Thymus (tissue), 11 donors: ENCODE data around the gene ARID1A. TPM values are rescaled to one million over a fixed set of nuclear protein-coding genes. Genes with fewer than 3 reads are reported as not detected.

Source experiments
- DNase-seq, 9 donors: peaks; one replicate each; pipeline ENCODE4 v3.0.0-alpha.2; 2013; ENCODE audit warnings: low spot score in 9 of 9, low read depth in 6 of 9, missing footprints in 1 of 9
- H3K27ac ChIP-seq, 2 donors: one replicate each; pipeline ENCODE4 v1.5.1; 2013; ENCODE audit warnings: control low read depth in 1 of 2, low read depth in 1 of 2, low read length in 1 of 2, mild to moderate bottlenecking in 1 of 2, moderate library complexity in 1 of 2
- H3K27me3 ChIP-seq, 2 donors: one replicate each; pipeline ENCODE4 v1.5.1; 2013; ENCODE audit warnings: low read length in 1 of 2; ENCODE audit not compliant: control insufficient read depth in 2 of 2, insufficient read depth in 1 of 2
- H3K36me3 ChIP-seq, 2 donors: one replicate each; pipeline ENCODE4 v1.5.1; 2013; ENCODE audit warnings: low read length in 1 of 2, mild to moderate bottlenecking in 1 of 2, moderate library complexity in 1 of 2; ENCODE audit not compliant: control insufficient read depth in 2 of 2, insufficient read depth in 2 of 2
- H3K4me1 ChIP-seq, 2 donors: one replicate each; pipeline ENCODE4 v1.5.1; 2013; ENCODE audit warnings: low read length in 2 of 2; ENCODE audit not compliant: control insufficient read depth in 2 of 2, insufficient read depth in 2 of 2
- H3K4me3 ChIP-seq, 2 donors: one replicate each; pipeline ENCODE4 v1.5.1; 2013; ENCODE audit warnings: low read length in 2 of 2, control low read depth in 1 of 2, mild to moderate bottlenecking in 1 of 2
- H3K9me3 ChIP-seq, 2 donors: one replicate each; pipeline ENCODE4 v1.5.1; 2013; ENCODE audit warnings: low read length in 1 of 2, mild to moderate bottlenecking in 1 of 2; ENCODE audit not compliant: control insufficient read depth in 2 of 2, insufficient read depth in 1 of 2
- WGBS: extraction: QIAGEN DNeasy Blood & Tissue Kit; methylation state at CpG from one replicate; pipeline ENCODE4 v1.1.7; 2013; 5-methylcytosine and 5-hydroxymethylcytosine counted together
- polyA plus RNA-seq: library from polyadenylated mRNA; stranded (reverse); fragments of 200-250 nt; gene quantifications from one replicate; pipeline ENCODE4 v1.2.3, GENCODE V29; 2013
- total RNA-seq: library from RNA; stranded (reverse); fragments of 120-200 nt; gene quantifications from one replicate; pipeline ENCODE4 v1.2.4, GENCODE V29; 2013
- donor health status: healthy.

ARID1A gene
- total and polyA plus RNA-seq, 2 donors = 20.1 to 30.7 TPM

DNA sequence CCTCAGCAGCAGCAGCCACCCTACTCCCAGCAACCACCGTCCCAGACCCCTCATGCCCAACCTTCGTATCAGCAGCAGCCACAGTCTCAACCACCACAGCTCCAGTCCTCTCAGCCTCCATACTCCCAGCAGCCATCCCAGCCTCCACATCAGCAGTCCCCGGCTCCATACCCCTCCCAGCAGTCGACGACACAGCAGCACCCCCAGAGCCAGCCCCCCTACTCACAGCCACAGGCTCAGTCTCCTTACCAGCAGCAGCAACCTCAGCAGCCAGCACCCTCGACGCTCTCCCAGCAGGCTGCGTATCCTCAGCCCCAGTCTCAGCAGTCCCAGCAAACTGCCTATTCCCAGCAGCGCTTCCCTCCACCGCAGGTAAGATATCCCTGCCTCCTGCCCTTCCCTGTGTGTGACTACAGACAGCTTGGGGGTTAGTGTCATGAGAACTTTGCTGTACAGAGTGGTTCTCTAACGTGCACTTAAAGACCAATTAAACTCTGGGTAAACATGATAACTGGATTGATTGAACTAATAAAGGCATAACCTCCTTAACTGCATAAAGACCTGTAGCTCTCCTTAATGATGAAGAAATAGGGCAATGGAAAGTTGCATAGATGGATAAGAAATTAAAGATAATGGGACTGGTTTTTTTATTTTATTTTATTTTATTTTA lies 35.6 kb downstream of the ARID1A start:
- DNase-seq = no peak
- no peak overlapping the region for H3K4me3 ChIP-seq
- H3K27ac ChIP-seq = no peak overlapping the region
- 96% methylated on average over 11 of the region's 11 CpGs for WGBS
- H3K27me3 ChIP-seq = no peaks in the 10 kb centered on the region
- H3K9me3 ChIP-seq = no peaks in the 10 kb centered on the region
- H3K36me3 ChIP-seq = peaks cover 54 to 84% of the 10 kb centered on the region in 2 donors
- H3K4me1 ChIP-seq = no peaks in the 10 kb centered on the region

DNA sequence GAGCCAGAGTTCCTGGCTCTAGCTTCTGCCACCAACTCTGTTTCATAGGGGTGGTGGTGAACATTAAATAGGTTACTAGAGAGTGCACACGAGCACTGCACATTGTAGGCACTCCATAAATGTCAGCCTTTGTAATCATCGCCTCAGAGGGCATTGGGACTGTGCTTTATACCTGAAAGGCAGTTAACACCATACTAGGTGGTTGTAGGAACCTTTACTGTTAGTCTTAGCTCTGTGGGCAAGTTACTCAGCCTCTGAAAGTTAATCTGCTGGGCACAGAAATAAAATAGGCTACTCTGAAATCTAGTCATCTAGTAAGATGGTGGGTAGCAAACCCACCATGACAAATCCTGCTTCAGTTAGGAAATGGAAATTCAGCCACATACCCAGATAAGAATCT lies 37.6 kb downstream of the ARID1A start:
- Histone ChIP-seq H3K9me3 (no peaks in the 10 kb centered on the region), H3K4me1 (peaks cover 0 to 3% of the 10 kb centered on the region in 2 donors), H3K4me3 (no peak overlapping the region), H3K36me3 (peaks cover 67 to 93% of the 10 kb centered on the region in 2 donors), H3K27me3 (no peaks in the 10 kb centered on the region), H3K27ac (no peak overlapping the region)
- 96% methylated on average over 2 of the region's 2 CpGs for WGBS
- no peak for DNase-seq

- no peak for DNase-seq
- Histone ChIP-seq H3K27ac (peak overlapping the region in 1 of 2 donors; percentile 48), H3K27me3 (no peaks in the 10 kb centered on the region), H3K4me3 (no peak overlapping the region), H3K9me3 (no peaks in the 10 kb centered on the region), H3K36me3 (peaks cover 67 to 90% of the 10 kb centered on the region in 2 donors), H3K4me1 (peaks cover 0 to 7% of the 10 kb centered on the region in 2 donors)
- 51% methylated on average over 2 of the region's 2 CpGs for WGBS
Observed at GRCh38 chr1:26733982-26734381, 38.2 kb downstream of the ARID1A start.

- Histone ChIP-seq H3K9me3 (no peaks in the 10 kb centered on the region), H3K27ac (no peak overlapping the region), H3K4me1 (peaks cover 0 to 13% of the 10 kb centered on the region in 2 donors), H3K36me3 (peaks cover 61 to 90% of the 10 kb centered on the region in 2 donors), H3K4me3 (no peak overlapping the region), H3K27me3 (no peaks in the 10 kb centered on the region)
- 95% methylated on average over 4 of the region's 4 CpGs for WGBS
- DNase-seq = no peak
Observed at GRCh38 chr1:26734501-26735058, 38.8 kb downstream of the ARID1A start.

DNA sequence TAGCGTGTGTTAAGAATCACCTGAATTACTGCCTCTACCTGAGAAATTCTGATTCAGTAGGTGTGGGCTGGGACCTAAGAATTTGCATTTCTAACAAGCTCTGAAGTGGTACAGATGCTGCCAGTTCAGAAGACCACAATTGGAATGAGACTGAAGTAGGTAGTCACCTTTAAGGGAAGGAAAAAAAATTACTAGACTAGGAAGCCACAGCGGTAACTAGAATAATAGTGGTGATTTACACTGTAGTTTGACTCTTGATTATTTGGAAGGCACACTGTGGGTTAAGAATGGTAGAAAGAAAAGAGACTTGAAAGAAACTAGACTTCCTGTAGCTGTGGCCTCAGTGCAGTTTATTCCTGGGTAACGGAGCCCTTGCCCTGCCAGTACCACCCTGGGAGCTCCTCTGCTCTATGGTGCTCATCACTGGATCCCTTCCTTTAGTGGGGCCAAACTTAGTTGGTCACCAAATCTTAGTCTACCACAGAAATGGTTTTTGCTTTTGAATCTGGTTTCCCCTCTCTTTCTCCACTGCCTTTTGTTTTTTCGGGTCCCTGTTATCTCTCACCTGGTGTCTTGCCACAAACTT lies 43.6 kb downstream of the ARID1A start:
- peak in 2 of 9 donors; percentile 24 to 57 for DNase-seq
- Histone ChIP-seq H3K36me3 (peaks cover 31 to 87% of the 10 kb centered on the region in 2 donors), H3K9me3 (no peaks in the 10 kb centered on the region), H3K4me3 (no peak overlapping the region), H3K27ac (peak overlapping the region; percentile 11 to 63), H3K4me1 (peaks cover 15 to 35% of the 10 kb centered on the region in 2 donors), H3K27me3 (no peaks in the 10 kb centered on the region)
- WGBS = 33% methylated on average over 4 of the region's 4 CpGs

DNA sequence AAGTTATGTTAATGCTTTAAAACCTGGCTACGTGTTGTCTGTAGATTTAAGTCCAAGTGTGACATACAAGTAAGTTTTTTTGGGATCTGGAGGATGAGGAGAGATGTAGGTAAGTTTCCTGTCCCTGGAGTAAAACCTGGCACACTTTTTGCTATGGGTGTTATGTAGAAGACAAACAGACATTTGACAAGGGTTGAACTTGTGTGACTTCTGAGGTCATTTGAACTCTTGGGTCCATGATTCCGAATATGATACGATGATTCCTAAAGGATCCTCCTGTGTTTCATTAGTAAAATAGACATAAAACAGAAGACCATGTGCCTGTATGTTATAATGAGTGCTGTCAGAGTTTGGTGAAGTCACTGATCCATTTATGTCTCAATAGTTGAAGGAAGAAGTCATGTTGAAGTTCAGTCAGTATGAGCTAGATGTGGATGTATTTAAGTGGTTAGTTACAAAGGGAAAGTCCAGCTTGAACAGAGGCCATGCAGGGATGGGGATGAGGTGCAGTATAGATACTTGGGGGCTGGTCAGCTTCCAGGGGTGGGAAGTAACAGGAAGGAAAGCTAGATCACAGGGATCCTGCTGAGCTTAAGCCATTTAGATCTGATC lies 44.3 kb downstream of the ARID1A start:
- 79% methylated on average over 3 of the region's 3 CpGs for WGBS
- Histone ChIP-seq H3K27ac (peak overlapping the region in 1 of 2 donors; percentile 63), H3K9me3 (no peaks in the 10 kb centered on the region), H3K4me1 (peaks cover 22 to 42% of the 10 kb centered on the region in 2 donors), H3K27me3 (no peaks in the 10 kb centered on the region), H3K4me3 (no peak overlapping the region), H3K36me3 (peaks cover 26 to 87% of the 10 kb centered on the region in 2 donors)
- no peak for DNase-seq

- H3K4me3 ChIP-seq = no peak overlapping the region
- no peak for DNase-seq
- peaks cover 24 to 44% of the 10 kb centered on the region in 2 donors for H3K4me1 ChIP-seq
- no peaks in the 10 kb centered on the region for H3K9me3 ChIP-seq
- no peaks in the 10 kb centered on the region for H3K27me3 ChIP-seq
- H3K36me3 ChIP-seq = peaks cover 21 to 87% of the 10 kb centered on the region in 2 donors
- no peak overlapping the region for H3K27ac ChIP-seq
- WGBS = 97% methylated on average over 5 of the region's 5 CpGs
Observed at GRCh38 chr1:26740952-26741351, 45.1 kb downstream of the ARID1A start.

GRCh38 chr1:26743426-26744059 lies 47.7 kb downstream of the ARID1A start:
- 77% methylated on average over 8 of the region's 8 CpGs for WGBS
- no peaks in the 10 kb centered on the region for H3K9me3 ChIP-seq
- peaks cover 24 to 40% of the 10 kb centered on the region in 2 donors for H3K4me1 ChIP-seq
- peak overlapping the region in 1 of 2 donors; percentile 12 for H3K4me3 ChIP-seq
- H3K27me3 ChIP-seq = no peaks in the 10 kb centered on the region
- no peak for DNase-seq
- H3K27ac ChIP-seq = peak overlapping the region; percentile 87 to 91
- H3K36me3 ChIP-seq = peaks cover 19 to 92% of the 10 kb centered on the region in 2 donors
